Measurements from ENCODE around the gene IL5RA.

The IL5RA gene

GRCh38 chr3:3037156-3037555 is 73.0 kb downstream of the IL5RA start:
- Histone ChIP-seq H3F3A (ENCODE audit: control insufficient read depth, insufficient read depth) (no peaks in the 10 kb centered on the region), H3K36me3 (ENCODE audit: control insufficient read depth, low read length) (no peaks in the 10 kb centered on the region), H3K79me2 (ENCODE audit: control insufficient read depth, low read length) (no peaks in the 10 kb centered on the region), H3K9me2 (replicated peaks; ENCODE audit: control insufficient read depth, low read length) (no peaks in the 10 kb centered on the region), H4K20me1 (ENCODE audit: control insufficient read depth, insufficient read depth, low read depth, low read length) (no peaks in the 10 kb centered on the region), H3K4me1 (ENCODE audit: control insufficient read depth, low read length) (no peaks in the 10 kb centered on the region), H3K27me3 (ENCODE audit: control insufficient read depth, low read length) (no peaks in the 10 kb centered on the region), H3K4me3 (ENCODE audit: low read length) (no peak overlapping the region), H3K4me2 (ENCODE audit: low read length) (no peak overlapping the region), H3K27ac (ENCODE audit: low read depth, low read length) (no peak overlapping the region), H3K9me3 (ENCODE audit: control insufficient read depth, insufficient read depth, low read length) (no peaks in the 10 kb centered on the region)
- TF ChIP-seq EZH2phosphoT487 (IDR thresholded peaks at IDR 0.05; ENCODE audit: borderline replicate concordance, low read length): no peak

GRCh38 chr3:3031326-3031725 is 78.8 kb downstream of the IL5RA start:
- Histone ChIP-seq H3K27ac (ENCODE audit: low read depth, low read length) (no peak overlapping the region), H3K4me1 (ENCODE audit: control insufficient read depth, low read length) (no peaks in the 10 kb centered on the region), H3K4me2 (ENCODE audit: low read length) (no peak overlapping the region), H3K4me3 (ENCODE audit: low read length) (no peak overlapping the region), H3K9me3 (ENCODE audit: control insufficient read depth, insufficient read depth, low read length) (no peaks in the 10 kb centered on the region), H3F3A (ENCODE audit: control insufficient read depth, insufficient read depth) (no peaks in the 10 kb centered on the region), H3K27me3 (ENCODE audit: control insufficient read depth, low read length) (no peaks in the 10 kb centered on the region), H3K79me2 (ENCODE audit: control insufficient read depth, low read length) (no peaks in the 10 kb centered on the region), H3K36me3 (ENCODE audit: control insufficient read depth, low read length) (no peaks in the 10 kb centered on the region), H3K9me2 (replicated peaks; ENCODE audit: control insufficient read depth, low read length) (no peaks in the 10 kb centered on the region), H4K20me1 (ENCODE audit: control insufficient read depth, insufficient read depth, low read depth, low read length) (no peaks in the 10 kb centered on the region)
- TF ChIP-seq EZH2phosphoT487 (IDR thresholded peaks at IDR 0.05; ENCODE audit: borderline replicate concordance, low read length): no peak
- TF ChIP-seq CTCF (IDR thresholded peaks at IDR 0.05; ENCODE audit: low read depth, low read length, poor library complexity, severe bottlenecking): no peak

GRCh38 chr3:3027976-3028567 is 82.1 kb downstream of the IL5RA start:
- TF ChIP-seq EZH2phosphoT487 (IDR thresholded peaks at IDR 0.05; ENCODE audit: borderline replicate concordance, low read length): no peak
- TF ChIP-seq CTCF (IDR thresholded peaks at IDR 0.05; ENCODE audit: low read depth, low read length, poor library complexity, severe bottlenecking): no peak
- H3K4me3 ChIP-seq (ENCODE audit: low read length): no peak overlapping the region
- H3K79me2 ChIP-seq (ENCODE audit: control insufficient read depth, low read length): no peaks in the 10 kb centered on the region
- no peak overlapping the region for H3K4me2 ChIP-seq (ENCODE audit: low read length)
- H3F3A ChIP-seq (ENCODE audit: control insufficient read depth, insufficient read depth): no peaks in the 10 kb centered on the region
- H3K36me3 ChIP-seq (ENCODE audit: control insufficient read depth, low read length): no peaks in the 10 kb centered on the region
- no peaks in the 10 kb centered on the region for H3K9me3 ChIP-seq (ENCODE audit: control insufficient read depth, insufficient read depth, low read length)
- H3K9me2 ChIP-seq (replicated peaks; ENCODE audit: control insufficient read depth, low read length): no peaks in the 10 kb centered on the region
- no peak overlapping the region for H3K27ac ChIP-seq (ENCODE audit: low read depth, low read length)
- peaks cover 3% of the 10 kb centered on the region; the same call in 1 of the 2 replicates for H3K27me3 ChIP-seq (ENCODE audit: control insufficient read depth, low read length)
- no peaks in the 10 kb centered on the region for H3K4me1 ChIP-seq (ENCODE audit: control insufficient read depth, low read length)
- H4K20me1 ChIP-seq (ENCODE audit: control insufficient read depth, insufficient read depth, low read depth, low read length): no peaks in the 10 kb centered on the region

- Histone ChIP-seq H3K9me2 (replicated peaks; ENCODE audit: control insufficient read depth, low read length) (no peaks in the 10 kb centered on the region), H3K9me3 (ENCODE audit: control insufficient read depth, insufficient read depth, low read length) (no peaks in the 10 kb centered on the region), H4K20me1 (ENCODE audit: control insufficient read depth, insufficient read depth, low read depth, low read length) (no peaks in the 10 kb centered on the region), H3K4me3 (ENCODE audit: low read length) (no peak overlapping the region), H3K27ac (ENCODE audit: low read depth, low read length) (no peak overlapping the region), H3K27me3 (ENCODE audit: control insufficient read depth, low read length) (peaks cover 3% of the 10 kb centered on the region; the same call in 1 of the 2 replicates), H3F3A (ENCODE audit: control insufficient read depth, insufficient read depth) (no peaks in the 10 kb centered on the region), H3K4me2 (ENCODE audit: low read length) (no peak overlapping the region), H3K79me2 (ENCODE audit: control insufficient read depth, low read length) (no peaks in the 10 kb centered on the region), H3K4me1 (ENCODE audit: control insufficient read depth, low read length) (no peaks in the 10 kb centered on the region), H3K36me3 (ENCODE audit: control insufficient read depth, low read length) (no peaks in the 10 kb centered on the region)
- no peak for TF ChIP-seq EZH2phosphoT487 (IDR thresholded peaks at IDR 0.05; ENCODE audit: borderline replicate concordance, low read length)
- no peak for TF ChIP-seq CTCF (IDR thresholded peaks at IDR 0.05; ENCODE audit: low read depth, low read length, poor library complexity, severe bottlenecking)
These were observed 86.9 kb downstream of the IL5RA start for GRCh38 chr3:3023111-3023745.
